GM21528 (cell line): ENCODE measurements around the gene TNNI3K.

Source experiments
- ATAC-seq: cut with Tn5 transposase; IDR thresholded peaks from one replicate; pipeline ENCODE4 v1.9.1; 2021; ENCODE audit warnings: mild to moderate bottlenecking, moderate library complexity; ENCODE audit not compliant: unreplicated experiment, low FRiP score

Gene TNNI3K

GRCh38 chr1:74286414-74286813 is 51.2 kb downstream of the TNNI3K start:
- ATAC-seq: no peak

- no peak for ATAC-seq
These were observed 79.3 kb downstream of the TNNI3K start for GRCh38 chr1:74314438-74314837.

- no peak for ATAC-seq
These were observed 81.1 kb downstream of the TNNI3K start for GRCh38 chr1:74316302-74316701.

GRCh38 chr1:74317663-74318062 is 82.5 kb downstream of the TNNI3K start:
- ATAC-seq: no peak

- ATAC-seq: no peak
These were observed 88.8 kb downstream of the TNNI3K start for GRCh38 chr1:74323937-74324473.

GRCh38 chr1:74324684-74325448 is 89.7 kb downstream of the TNNI3K start:
- ATAC-seq: no peak

- ATAC-seq: no peak
These were observed 93.7 kb downstream of the TNNI3K start for GRCh38 chr1:74328851-74329250.

- no peak for ATAC-seq
These were observed 98.1 kb downstream of the TNNI3K start for GRCh38 chr1:74333244-74333643.

GRCh38 chr1:74334147-74334546 is 99.0 kb downstream of the TNNI3K start:
- ATAC-seq: no peak

- ATAC-seq: no peak
These were observed 105.5 kb downstream of the TNNI3K start for GRCh38 chr1:74340656-74341055.

- ATAC-seq: no peak
These were observed 106.6 kb downstream of the TNNI3K start for GRCh38 chr1:74341702-74342339.

- no peak for ATAC-seq
These were observed 108.0 kb downstream of the TNNI3K start for GRCh38 chr1:74343216-74343615.

GRCh38 chr1:74344387-74344786 is 109.2 kb downstream of the TNNI3K start:
- ATAC-seq: no peak

GRCh38 chr1:74356493-74356892 is 121.3 kb downstream of the TNNI3K start:
- no peak for ATAC-seq

- no peak for ATAC-seq
These were observed 122.0 kb downstream of the TNNI3K start for GRCh38 chr1:74357150-74357549.

- ATAC-seq: no peak
These were observed 122.6 kb downstream of the TNNI3K start for GRCh38 chr1:74357756-74358155.

- ATAC-seq: no peak
These were observed 127.5 kb downstream of the TNNI3K start for GRCh38 chr1:74362691-74363090.

- ATAC-seq: no peak
These were observed 128.0 kb downstream of the TNNI3K start for GRCh38 chr1:74363220-74363619.

- ATAC-seq: no peak
These were observed 132.1 kb downstream of the TNNI3K start for GRCh38 chr1:74367175-74367813.

GRCh38 chr1:74368335-74368734 is 133.1 kb downstream of the TNNI3K start:
- no peak for ATAC-seq

- ATAC-seq: no peak
These were observed 140.2 kb downstream of the TNNI3K start for GRCh38 chr1:74375376-74375775.
